Loucy (cell line): Measurements from ENCODE around the gene TIMM17B.
"Not testable (repeated sequence)": the region's sequence is repeated elsewhere in the genome, so short reads cannot be mapped to it uniquely, and the experiment has no call there.

ENCODE experiments used
- CTCF ChIP-seq: fragments of 200-600 bp; sonication (generic); conservative IDR thresholded peaks from 2 replicates; pipeline ENCODE4 v1.5.1; 2014; ENCODE audit warnings: mild to moderate bottlenecking, antibody characterized with exemption, low read length
- EZH2phosphoT487 ChIP-seq: fragments of 200-600 bp; IDR thresholded peaks from 2 replicates; pipeline ENCODE4 v1.6.1; 2018; ENCODE audit warnings: antibody characterized with exemption, mild to moderate bottlenecking, moderate library complexity, borderline replicate concordance

- not testable (repeated sequence) for TF ChIP-seq CTCF, EZH2phosphoT487
Observed at GRCh38 chrX:48854121-48854804, 43.3 kb downstream of the TIMM17B start.
